Small intestine (tissue), 7 donors: Measurements from ENCODE around the gene HS6ST3. TPM values are rescaled to one million over a fixed set of nuclear protein-coding genes. Genes with fewer than 3 reads are reported as not detected.

Experiments used
- DNase-seq, 2 donors: peaks; one replicate each; pipeline versions ENCODE4 v3.0.0 to v3.0.0-alpha.2; 2013
- FAIRE-seq: peaks from 2 replicates; lab custom pipeline; 2012; peaks lifted over from hg19 to GRCh38; lab: Jason Lieb, UNC
- H3K27ac ChIP-seq, 3 donors: one replicate each; pipeline ENCODE4 v1.5.1; 2013; ENCODE audit warnings: low read length in 2 of 3, mild to moderate bottlenecking in 2 of 3, control low read depth in 1 of 3, inconsistent platforms in 1 of 3, low read depth in 1 of 3, moderate library complexity in 1 of 3
- H3K27me3 ChIP-seq, 3 donors: one replicate each; pipeline ENCODE4 v1.6.1; 2013; ENCODE audit warnings: low read length in 3 of 3, inconsistent platforms in 1 of 3; ENCODE audit not compliant: control insufficient read depth in 3 of 3, insufficient read depth in 3 of 3
- H3K36me3 ChIP-seq, 3 donors: one replicate each; pipeline ENCODE4 v1.6.1; 2013; ENCODE audit warnings: low read length in 3 of 3, inconsistent platforms in 1 of 3, low read depth in 1 of 3, mild to moderate bottlenecking in 1 of 3, moderate library complexity in 1 of 3; ENCODE audit not compliant: control insufficient read depth in 3 of 3, insufficient read depth in 2 of 3
- H3K4me1 ChIP-seq, 3 donors: one replicate each; pipeline ENCODE4 v1.6.1; 2013; ENCODE audit warnings: low read length in 2 of 3, inconsistent platforms in 1 of 3, low read depth in 1 of 3, mild to moderate bottlenecking in 1 of 3, moderate library complexity in 1 of 3; ENCODE audit not compliant: control insufficient read depth in 3 of 3, insufficient read depth in 2 of 3
- H3K4me3 ChIP-seq, 3 donors: one replicate each; pipeline ENCODE4 v1.5.1; 2013; ENCODE audit warnings: low read length in 3 of 3, control low read depth in 1 of 3, inconsistent platforms in 1 of 3, low read depth in 1 of 3, mild to moderate bottlenecking in 1 of 3, moderate library complexity in 1 of 3
- H3K9me3 ChIP-seq, 2 donors: one replicate each; pipeline ENCODE4 v1.6.1; 2013; ENCODE audit warnings: low read depth in 1 of 2, low read length in 1 of 2; ENCODE audit not compliant: control insufficient read depth in 2 of 2, insufficient read depth in 1 of 2
- WGBS, 3 donors: extraction: QIAGEN DNeasy Blood & Tissue Kit; methylation state at CpG; one replicate each; pipeline ENCODE4 v1.1.7; 2013; 5-methylcytosine and 5-hydroxymethylcytosine counted together
- polyA plus RNA-seq, 4 donors: library from polyadenylated mRNA; stranded (reverse) in 3 of 4; unstranded in 1 of 4; fragments of 200-250 nt in 3 of 4; fragments of 120-200 nt in 1 of 4; gene quantifications; one replicate each; pipeline versions ENCODE4 v1.2.1 to v1.2.3, GENCODE V29; 2013
- donor health status: healthy with polysubstance abuse.
- donor health status: control.
- donor health status: control.
- donor health status: Bipolar disorder and iron deficiency.
- donor health status: healthy.

HS6ST3 gene
- polyA plus RNA-seq, 4 donors: under 0.01 to 0.86 (median 0.54) TPM; not detected in 1

- 71 to 91% (median 84%) methylated on average over 9 of the region's 9 CpGs for WGBS, 3 donors
Measured at GRCh38 chr13:96851856-96852445, 762.0 kb downstream of the HS6ST3 start.

GRCh38 chr13:96858133-96858826 lies 768.4 kb downstream of the HS6ST3 start:
- no peak for FAIRE-seq
- no peaks in the 10 kb centered on the region for H3K4me1 ChIP-seq
- H3K36me3 ChIP-seq: no peaks in the 10 kb centered on the region
- H3K27me3 ChIP-seq: no peaks in the 10 kb centered on the region
- H3K9me3 ChIP-seq: peaks cover 0 to 5% of the 10 kb centered on the region in 2 donors
- WGBS, 3 donors: 89 to 98% (median 95%) methylated on average over 1 of the region's 1 CpG
- H3K27ac ChIP-seq: no peak overlapping the region
- H3K4me3 ChIP-seq: no peak overlapping the region
- DNase-seq: no peak

More at GRCh38 chr13:96851856-96852445, 762.0 kb downstream of the HS6ST3 start:
- Histone ChIP-seq H3K4me1 (peaks cover 0 to 12% (median 0%) of the 10 kb centered on the region in 3 donors), H3K4me3 (no peak overlapping the region), H3K36me3 (no peaks in the 10 kb centered on the region), H3K9me3 (peaks cover 0 to 9% of the 10 kb centered on the region in 2 donors), H3K27ac (no peak overlapping the region), H3K27me3 (no peaks in the 10 kb centered on the region)
- no peak for FAIRE-seq
- no peak for DNase-seq

- no peaks in the 10 kb centered on the region for H3K36me3 ChIP-seq
- no peaks in the 10 kb centered on the region for H3K4me1 ChIP-seq
- WGBS, 3 donors: 34 to 37% (median 36%) methylated on average over 2 of the region's 2 CpGs
- FAIRE-seq (no peak), DNase-seq (no peak)
- no peaks in the 10 kb centered on the region for H3K27me3 ChIP-seq
- H3K4me3 ChIP-seq: no peak overlapping the region
- H3K9me3 ChIP-seq: no peaks in the 10 kb centered on the region
- no peak overlapping the region for H3K27ac ChIP-seq
Measured at GRCh38 chr13:96860882-96861281, 771.0 kb downstream of the HS6ST3 start.

- Histone ChIP-seq H3K9me3 (no peaks in the 10 kb centered on the region), H3K27ac (no peak overlapping the region), H3K4me3 (no peak overlapping the region), H3K27me3 (no peaks in the 10 kb centered on the region), H3K36me3 (no peaks in the 10 kb centered on the region), H3K4me1 (no peaks in the 10 kb centered on the region)
- DNase-seq (no peak), FAIRE-seq (no peak)
- 86 to 95% (median 95%) methylated on average over 2 of the region's 2 CpGs for WGBS, 3 donors
Measured at GRCh38 chr13:96862093-96862492, 772.2 kb downstream of the HS6ST3 start.

- Histone ChIP-seq H3K27me3 (no peaks in the 10 kb centered on the region), H3K9me3 (peaks cover 0 to 2% of the 10 kb centered on the region in 2 donors), H3K27ac (no peak overlapping the region), H3K36me3 (no peaks in the 10 kb centered on the region), H3K4me1 (no peaks in the 10 kb centered on the region), H3K4me3 (no peak overlapping the region)
- DNase-seq (no peak), FAIRE-seq (no peak)
- 60 to 84% (median 61%) methylated on average over 1 of the region's 1 CpG for WGBS, 3 donors
Measured at GRCh38 chr13:96862999-96863398, 773.1 kb downstream of the HS6ST3 start.

GRCh38 chr13:96871469-96871868 lies 781.6 kb downstream of the HS6ST3 start:
- DNase-seq (no peak), FAIRE-seq (no peak)
- H3K36me3 ChIP-seq: no peaks in the 10 kb centered on the region
- WGBS, 3 donors: 53 to 58% (median 54%) methylated on average over 2 of the region's 2 CpGs
- no peaks in the 10 kb centered on the region for H3K27me3 ChIP-seq
- H3K4me1 ChIP-seq: no peaks in the 10 kb centered on the region
- peaks cover 0 to 2% of the 10 kb centered on the region in 2 donors for H3K9me3 ChIP-seq
- no peak overlapping the region for H3K4me3 ChIP-seq
- no peak overlapping the region for H3K27ac ChIP-seq

GRCh38 chr13:96880419-96880818 lies 790.5 kb downstream of the HS6ST3 start:
- no peak overlapping the region for H3K27ac ChIP-seq
- H3K36me3 ChIP-seq: no peaks in the 10 kb centered on the region
- H3K9me3 ChIP-seq: peaks cover 0 to 2% of the 10 kb centered on the region in 2 donors
- FAIRE-seq: no peak
- no peak overlapping the region for H3K4me3 ChIP-seq
- DNase-seq: no peak
- no peaks in the 10 kb centered on the region for H3K4me1 ChIP-seq
- H3K27me3 ChIP-seq: no peaks in the 10 kb centered on the region
